Spleen (tissue), 11 donors: ENCODE results near the gene FXYD6. TPM values are rescaled to one million over a fixed set of nuclear protein-coding genes. Genes with fewer than 3 reads are reported as not detected.

Experiments used
- DNase-seq: peaks from one replicate; pipeline ENCODE4 v3.0.0-alpha.2; 2020
- H3K27ac ChIP-seq, 8 donors: fragments of 200-600 bp; sonication (generic) in 7 of 8; 1 replicate in 4 of 8; 2 replicates in 4 of 8; pipeline versions ENCODE4 v1.5.0 to v1.8.0; 2016 to 2021; ENCODE audit warnings: inconsistent platforms in 4 of 8, mild to moderate bottlenecking in 4 of 8, moderate library complexity in 1 of 8
- H3K27me3 ChIP-seq, 7 donors: fragments of 200-600 bp; sonication (generic) in 6 of 7; replicated peaks in 1 of 7; 1 replicate in 4 of 7; 2 replicates in 3 of 7; pipeline versions ENCODE4 v1.5.0 to v1.8.0; 2016 to 2021; ENCODE audit warnings: inconsistent platforms in 3 of 7, mild to moderate bottlenecking in 1 of 7
- H3K36me3 ChIP-seq, 6 donors: fragments of 200-600 bp; sonication (generic) in 5 of 6; 1 replicate in 4 of 6; 2 replicates in 2 of 6; pipeline versions ENCODE4 v1.5.0 to v1.8.0; 2016 to 2021; ENCODE audit warnings: inconsistent platforms in 2 of 6
- H3K4me1 ChIP-seq, 6 donors: fragments of 200-600 bp; sonication (generic) in 5 of 6; 1 replicate in 3 of 6; 2 replicates in 3 of 6; pipeline versions ENCODE4 v1.5.0 to v1.8.0; 2016 to 2021; ENCODE audit warnings: inconsistent platforms in 3 of 6
- H3K4me3 ChIP-seq, 8 donors: fragments of 200-600 bp; sonication (generic) in 7 of 8; 1 replicate in 4 of 8; 2 replicates in 4 of 8; pipeline versions ENCODE4 v1.5.0 to v1.8.0; 2016 to 2021; ENCODE audit warnings: inconsistent platforms in 4 of 8, mild to moderate bottlenecking in 4 of 8, moderate library complexity in 2 of 8
- H3K9me3 ChIP-seq, 8 donors: fragments of 200-600 bp; sonication (generic) in 7 of 8; 1 replicate in 4 of 8; 2 replicates in 4 of 8; pipeline versions ENCODE4 v1.5.0 to v1.8.0; 2016 to 2021; ENCODE audit warnings: inconsistent platforms in 4 of 8
- POLR2A ChIP-seq, 3 donors: fragments of 450-650 bp; IDR thresholded peaks; one replicate each; pipeline ENCODE4 v1.5.1; 2017; ENCODE audit warnings: antibody characterized with exemption in 3 of 3, mild to moderate bottlenecking in 1 of 3
- POLR2AphosphoS5 ChIP-seq, 3 donors: sonication (generic); formaldehyde crosslinking; IDR thresholded peaks; one replicate each; pipeline ENCODE4 v1.5.1; 2017; ENCODE audit warnings: antibody characterized with exemption in 3 of 3
- WGBS, 5 donors: extraction: QIAGEN DNeasy Blood & Tissue Kit in 3 of 5; methylation state at CpG; one replicate each; pipeline versions ENCODE4 v1.1.5 to v1.1.7; 2013 to 2018; 5-methylcytosine and 5-hydroxymethylcytosine counted together
- intact Hi-C: fragments of 100-400 bp; cut with DNase I; formaldehyde crosslinking; loops from one replicate; pipeline ENCODE4 v1.15.0; 2023; ENCODE audit warnings: low total_unique reads
- polyA plus RNA-seq, 3 donors: library from polyadenylated mRNA; stranded (reverse); fragments of 200-250 nt; gene quantifications; one replicate each; pipeline ENCODE4 v1.2.1, GENCODE V29; 2013
- total RNA-seq, 7 donors: library from RNA; depleted of rRNA in 3 of 7; stranded (reverse); fragments of >200 nt in 3 of 7; fragmentation: NEBNext Ultra II Directional in 4 of 7; extraction: Animal tissue kit (Norgen Biotek cat#: 25700) in 4 of 7; gene quantifications; one replicate each; pipeline versions ENCODE4 v1.1.0 to v1.2.1, GENCODE V29; 2016 to 2021
- TF ChIP-seq, protein P1 (sequence below), 11 experiments: fragments of 200-600 bp in 7 of 11; fragments of 450-650 bp in 4 of 11; sonication (generic) in 4 of 11; IDR thresholded peaks in 8 of 11; conservative IDR thresholded peaks in 3 of 11; 1 replicate in 7 of 11; 2 replicates in 4 of 11; pipeline versions ENCODE4 v1.4.0 to v1.8.0; 2016 to 2021; ENCODE audit warnings: antibody characterized with exemption in 11 of 11, inconsistent platforms in 4 of 11, mild to moderate bottlenecking in 1 of 11
- donor health status: healthy with polysubstance abuse.
- donor health status: DM: no; HTN: no; CAD: no; lungs with moderate emphysema.
- donor health status: DM: no; HTN: no; CAD: no.
- donor health status: Bipolar disorder and iron deficiency.
- donor health status: healthy.
- donor health status: DM: no; HTN: no; CAD: no.
- donor health status: DM: yes; HTN: yes; CAD: no.

FXYD6 gene
- total and polyA plus RNA-seq, 10 donors, result 40.8 to 230 (median 116) TPM

DNA sequence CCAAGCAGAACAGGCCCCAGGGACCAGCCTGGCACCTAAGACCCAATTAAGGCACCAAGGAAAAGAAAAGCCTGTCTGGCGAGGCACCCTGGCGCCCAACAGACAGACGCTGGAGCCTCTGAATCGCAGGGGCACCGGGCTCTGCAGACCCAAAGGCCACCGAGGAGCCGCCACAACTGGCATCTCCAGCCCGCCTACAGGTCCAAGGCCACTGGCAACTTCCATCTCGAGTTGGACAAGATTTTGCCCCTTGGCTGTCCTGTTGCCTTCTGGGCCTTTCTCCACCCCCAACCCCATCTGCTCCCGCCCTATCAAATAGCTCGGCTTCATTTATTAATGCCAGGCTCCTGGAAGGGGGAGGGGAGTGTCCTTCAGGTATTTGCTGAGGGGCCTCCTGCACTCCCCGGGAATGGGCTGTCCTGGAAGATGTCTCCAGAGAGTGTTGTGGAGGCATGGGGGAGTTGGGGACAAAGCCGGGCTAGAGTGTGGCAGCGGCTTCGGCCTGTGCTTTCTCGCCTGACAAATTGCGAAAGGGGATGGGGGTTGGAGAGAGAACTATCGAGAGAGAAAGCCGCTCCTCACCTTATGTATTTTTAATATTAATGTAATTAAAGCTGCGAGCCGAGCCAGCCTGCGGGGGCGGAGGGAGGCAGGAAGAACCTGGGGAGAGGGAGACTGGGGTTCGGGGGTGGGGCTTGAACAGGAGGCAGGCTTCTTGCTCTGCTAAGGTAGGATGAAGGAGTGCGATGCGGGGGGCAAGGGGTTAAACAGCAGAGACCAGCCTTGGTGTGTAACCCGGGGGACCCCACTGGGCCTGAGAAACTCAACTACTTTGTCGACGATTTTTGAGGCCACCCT is 81.5 kb downstream of the FXYD6 start:
- Histone ChIP-seq H3K4me1 (peaks cover 11 to 29% (median 22%) of the 10 kb centered on the region in 6 donors), H3K4me3 (no peak overlapping the region), H3K27me3 (peaks cover 6 to 87% (median 40%) of the 10 kb centered on the region in 7 donors), H3K9me3 (no peaks in the 10 kb centered on the region), H3K27ac (no peak overlapping the region), H3K36me3 (no peaks in the 10 kb centered on the region)
- TF ChIP-seq POLR2A (IDR thresholded peaks at IDR 0.05) (no peak), POLR2AphosphoS5 (IDR thresholded peaks at IDR 0.05) (no peak)
- TF ChIP-seq, protein P1, sequence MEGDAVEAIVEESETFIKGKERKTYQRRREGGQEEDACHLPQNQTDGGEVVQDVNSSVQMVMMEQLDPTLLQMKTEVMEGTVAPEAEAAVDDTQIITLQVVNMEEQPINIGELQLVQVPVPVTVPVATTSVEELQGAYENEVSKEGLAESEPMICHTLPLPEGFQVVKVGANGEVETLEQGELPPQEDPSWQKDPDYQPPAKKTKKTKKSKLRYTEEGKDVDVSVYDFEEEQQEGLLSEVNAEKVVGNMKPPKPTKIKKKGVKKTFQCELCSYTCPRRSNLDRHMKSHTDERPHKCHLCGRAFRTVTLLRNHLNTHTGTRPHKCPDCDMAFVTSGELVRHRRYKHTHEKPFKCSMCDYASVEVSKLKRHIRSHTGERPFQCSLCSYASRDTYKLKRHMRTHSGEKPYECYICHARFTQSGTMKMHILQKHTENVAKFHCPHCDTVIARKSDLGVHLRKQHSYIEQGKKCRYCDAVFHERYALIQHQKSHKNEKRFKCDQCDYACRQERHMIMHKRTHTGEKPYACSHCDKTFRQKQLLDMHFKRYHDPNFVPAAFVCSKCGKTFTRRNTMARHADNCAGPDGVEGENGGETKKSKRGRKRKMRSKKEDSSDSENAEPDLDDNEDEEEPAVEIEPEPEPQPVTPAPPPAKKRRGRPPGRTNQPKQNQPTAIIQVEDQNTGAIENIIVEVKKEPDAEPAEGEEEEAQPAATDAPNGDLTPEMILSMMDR (IDR thresholded peaks at IDR 0.05 in 8 of 11, conservative IDR thresholded peaks at IDR 0.05 in 3 of 11), result no peak
- WGBS, 5 donors, result 40 to 52% (median 47%) methylated on average over 29 of the region's 29 CpGs
- intact Hi-C loops, result no loop called here
- no peak for DNase-seq

DNA sequence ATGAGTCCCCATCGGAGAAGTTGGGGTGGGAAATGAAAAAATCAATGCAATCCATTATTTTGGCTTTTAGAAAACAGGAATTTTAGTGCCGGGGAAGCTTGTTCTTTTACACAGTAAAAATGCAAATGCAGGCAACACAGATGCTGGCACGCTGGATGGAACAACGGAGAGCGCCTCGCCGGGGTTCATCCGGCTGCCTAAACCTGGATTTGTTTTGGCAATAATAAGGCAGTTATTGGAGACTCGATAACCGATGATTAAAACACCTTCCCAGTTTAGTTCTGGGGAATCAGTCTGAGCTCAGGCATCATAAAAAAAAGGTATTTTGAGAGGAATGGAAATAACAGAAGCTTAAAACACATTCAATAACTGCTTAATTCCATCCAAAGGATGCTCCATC is 82.3 kb downstream of the FXYD6 start:
- peaks cover 11 to 29% (median 22%) of the 10 kb centered on the region in 6 donors for H3K4me1 ChIP-seq
- H3K27me3 ChIP-seq, result peaks cover 6 to 85% (median 40%) of the 10 kb centered on the region in 7 donors
- intact Hi-C loops, result no loop called here
- H3K4me3 ChIP-seq, result no peak overlapping the region
- no peak overlapping the region for H3K27ac ChIP-seq
- DNase-seq, result no peak
- no peak for TF ChIP-seq POLR2A (IDR thresholded peaks at IDR 0.05)
- TF ChIP-seq, protein P1 (IDR thresholded peaks at IDR 0.05 in 8 of 11, conservative IDR thresholded peaks at IDR 0.05 in 3 of 11), result no peak
- no peak for TF ChIP-seq POLR2AphosphoS5 (IDR thresholded peaks at IDR 0.05)
- no peaks in the 10 kb centered on the region for H3K36me3 ChIP-seq
- no peaks in the 10 kb centered on the region for H3K9me3 ChIP-seq
- WGBS, 5 donors, result 84 to 91% (median 89%) methylated on average over 10 of the region's 10 CpGs

DNA sequence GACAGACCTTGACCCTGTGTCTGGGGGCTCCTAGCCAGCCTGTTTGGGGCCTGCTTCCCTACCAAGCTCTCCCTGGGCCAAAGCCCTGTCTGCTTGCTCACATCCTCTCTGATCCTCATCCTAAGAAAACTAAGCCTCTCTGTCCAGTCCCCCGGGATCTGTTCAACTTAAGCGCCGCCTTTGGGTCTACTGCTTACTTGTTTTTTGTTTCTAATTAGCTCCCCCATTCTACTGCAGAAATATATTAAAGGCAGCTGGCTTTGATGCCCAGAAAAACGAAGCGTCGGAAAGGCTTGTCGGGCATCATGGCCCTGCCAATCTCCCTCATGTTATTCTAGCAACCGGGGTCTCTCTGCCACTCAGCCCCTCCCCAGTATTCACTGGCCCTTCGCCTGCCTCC is 82.9 kb downstream of the FXYD6 start:
- Histone ChIP-seq H3K4me3 (no peak overlapping the region), H3K4me1 (peaks cover 11 to 29% (median 22%) of the 10 kb centered on the region in 6 donors), H3K36me3 (no peaks in the 10 kb centered on the region), H3K9me3 (no peaks in the 10 kb centered on the region), H3K27ac (no peak overlapping the region), H3K27me3 (peaks cover 6 to 80% (median 40%) of the 10 kb centered on the region in 7 donors)
- WGBS, 5 donors, result 91 to 97% (median 93%) methylated on average over 9 of the region's 9 CpGs
- intact Hi-C loops, result no loop called here
- TF ChIP-seq POLR2AphosphoS5 (IDR thresholded peaks at IDR 0.05) (no peak), POLR2A (IDR thresholded peaks at IDR 0.05) (no peak)
- TF ChIP-seq, protein P1 (IDR thresholded peaks at IDR 0.05 in 8 of 11, conservative IDR thresholded peaks at IDR 0.05 in 3 of 11), result no peak
- no peak for DNase-seq

DNA sequence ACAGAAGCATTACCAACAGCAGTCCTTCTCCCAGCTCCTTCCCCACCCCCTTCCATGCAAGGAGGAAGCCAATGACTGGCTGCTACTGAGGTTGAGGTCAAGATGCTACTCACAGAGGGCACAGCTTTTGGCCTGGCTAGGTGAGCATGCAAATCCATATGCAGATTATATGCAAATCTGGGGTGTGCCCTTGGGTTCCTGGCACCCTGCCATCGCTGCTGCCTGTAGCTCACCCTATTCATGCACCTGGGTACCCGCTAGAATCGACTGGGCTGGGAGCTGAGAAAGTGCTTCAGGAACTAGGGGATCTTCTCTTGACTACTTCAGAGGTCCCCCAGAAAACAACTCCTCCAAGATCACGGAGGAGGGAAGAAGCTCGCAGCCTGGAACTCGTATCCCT is 83.5 kb downstream of the FXYD6 start:
- Histone ChIP-seq H3K4me3 (no peak overlapping the region), H3K27me3 (peaks cover 6 to 76% (median 40%) of the 10 kb centered on the region in 7 donors), H3K27ac (no peak overlapping the region), H3K36me3 (no peaks in the 10 kb centered on the region), H3K9me3 (no peaks in the 10 kb centered on the region), H3K4me1 (peaks cover 11 to 29% (median 22%) of the 10 kb centered on the region in 6 donors)
- DNase-seq, result no peak
- TF ChIP-seq POLR2A (IDR thresholded peaks at IDR 0.05), result no peak
- intact Hi-C loops, result no loop called here
- 87 to 95% (median 89%) methylated on average over 6 of the region's 6 CpGs for WGBS, 5 donors
